HepG2 (cell line): ENCODE results near the gene EVL. TPM values are rescaled to one million over a fixed set of nuclear protein-coding genes. Genes with fewer than 3 reads are reported as not detected.

Source experiments
- ATAC-seq: fragments of 200-7000 bp; cut with Tn5 transposase; 3 replicates; pipeline ENCODE4 v1.9.1; 2020; ENCODE audit warnings: mild to moderate bottlenecking, moderate library complexity
- BruUV-seq: library from RNA; stranded (reverse); fragments of 400-500 nt; replicated peaks from 2 replicates; lab custom pipeline; 2021; lab: Mats Ljungman, UMichigan
- CTCF ChIA-PET: fragments of 300-600 bp; formaldehyde crosslinking; extraction: SDS; loops from one replicate; lab custom pipeline; 2021; ENCODE audit warnings: low total read pairs, inconsistent platforms, low intra/inter-chr PET ratio; lab: Yijun Ruan, JAX
- POLR2A ChIA-PET: fragments of 350-600 bp; sonication (Branson Sonifier 250); formaldehyde crosslinking; loops from one replicate; lab custom pipeline; 2020; ENCODE audit warnings: antibody characterized with exemption, inconsistent platforms; lab: Yijun Ruan, JAX
- DNase-seq: peaks from one replicate; pipeline ENCODE4 v3.0.0-alpha.2; 2015; ENCODE audit warnings: low spot score
- FAIRE-seq: peaks from 3 replicates; lab custom pipeline; 2011; peaks lifted over from hg19 to GRCh38; lab: Jason Lieb, UNC
- H2AFZ ChIP-seq: one replicate; pipeline ENCODE4 v1.6.1; 2011; ENCODE audit warnings: low read length, inconsistent platforms
- H3K27ac ChIP-seq: fragments of 300-600 bp; 3 replicates; pipeline ENCODE4 v1.8.0; 2011; ENCODE audit warnings: mixed run types, mild to moderate bottlenecking, mixed read lengths, low read length, inconsistent platforms; ENCODE audit not compliant: insufficient read depth; ENCODE audit errors: extremely low read length
- H3K27me3 ChIP-seq, 2 experiments: fragments of 200-600 bp in 1 of 2; 2 replicates in 1 of 2; 3 replicates in 1 of 2; pipeline versions ENCODE4 v1.6.0 to v1.8.0; 2011; ENCODE audit warnings: low read length in 2 of 2, mild to moderate bottlenecking in 2 of 2, moderate library complexity in 2 of 2, inconsistent platforms in 1 of 2; ENCODE audit not compliant: insufficient read depth in 2 of 2, control insufficient read depth in 1 of 2
- H3K36me3 ChIP-seq, 2 experiments: fragments of 200-600 bp in 1 of 2; replicated peaks in 1 of 2; 2 replicates in 1 of 2; 3 replicates in 1 of 2; pipeline versions ENCODE4 v1.5.1 to v1.8.0; 2011; ENCODE audit warnings: low read length in 2 of 2, inconsistent platforms in 1 of 2; ENCODE audit not compliant: insufficient read depth in 2 of 2, control insufficient read depth in 1 of 2
- H3K4me1 ChIP-seq: 2 replicates; pipeline ENCODE4 v1.5.1; 2012; ENCODE audit warnings: low read length, inconsistent platforms; ENCODE audit not compliant: insufficient read depth
- H3K4me2 ChIP-seq: 2 replicates; pipeline ENCODE4 v1.6.0; 2011; ENCODE audit warnings: low read depth, low read length, inconsistent platforms
- H3K4me3 ChIP-seq, 3 experiments: fragments of 200-600 bp in 1 of 3; sonication (generic), shearing (Covaris generic) in 1 of 3; replicated peaks in 1 of 3; 2 replicates each; pipeline ENCODE4 v1.5.1; 2011 to 2016; ENCODE audit warnings: low read length in 3 of 3, inconsistent platforms in 2 of 3, low read depth in 2 of 3, mild to moderate bottlenecking in 2 of 3, control low read depth in 1 of 3, mixed read lengths in 1 of 3; ENCODE audit not compliant: insufficient read depth in 1 of 3
- H3K79me2 ChIP-seq: one replicate; pipeline ENCODE4 v1.6.1; 2011; ENCODE audit warnings: low read length, inconsistent platforms; ENCODE audit not compliant: insufficient read depth
- H3K9ac ChIP-seq: 2 replicates; pipeline ENCODE4 v1.6.0; 2011; ENCODE audit warnings: mild to moderate bottlenecking, low read depth, low read length, inconsistent platforms; ENCODE audit not compliant: insufficient read depth
- H3K9me3 ChIP-seq: 2 replicates; pipeline ENCODE4 v1.5.1; 2012; ENCODE audit warnings: mild to moderate bottlenecking, low read length
- H4K20me1 ChIP-seq: 2 replicates; pipeline ENCODE4 v1.6.0; 2011; ENCODE audit warnings: inconsistent platforms, mild to moderate bottlenecking, low read length, moderate library complexity; ENCODE audit not compliant: insufficient read depth
- ARNT ChIP-seq: fragments of 450-650 bp; IDR thresholded peaks from 2 replicates; pipeline ENCODE4 v1.6.1; 2017
- DR1 ChIP-seq: sonication (generic); formaldehyde crosslinking; IDR thresholded peaks from 2 replicates; pipeline ENCODE4 v1.8.0; 2021; ENCODE audit warnings: mild to moderate bottlenecking, missing genetic modification reagents, inconsistent platforms
- FOXA1 ChIP-seq, 2 experiments: fragments of 450-650 bp in 1 of 2; sonication (generic) in 1 of 2; formaldehyde crosslinking in 1 of 2; IDR thresholded peaks; 2 replicates each; pipeline versions ENCODE4 v1.4.0 to v1.6.1; 2016 to 2020; ENCODE audit warnings: missing genetic modification reagents in 1 of 2
- GATAD1 ChIP-seq: IDR thresholded peaks from 2 replicates; pipeline ENCODE4 v1.6.1; 2016; ENCODE audit warnings: missing genetic modification reagents, missing compliant biosample characterization
- GLI4 ChIP-seq: sonication (generic); formaldehyde crosslinking; IDR thresholded peaks from 2 replicates; pipeline ENCODE4 v1.5.1; 2020; ENCODE audit warnings: missing genetic modification reagents, mild to moderate bottlenecking, moderate library complexity, borderline replicate concordance
- KDM6A ChIP-seq: IDR thresholded peaks from 2 replicates; pipeline ENCODE4 v1.6.1; 2016; ENCODE audit warnings: low read depth
- NFIB ChIP-seq: sonication (generic); formaldehyde crosslinking; IDR thresholded peaks from 2 replicates; pipeline ENCODE4 v1.9.0; 2021; ENCODE audit warnings: missing genetic modification reagents, mild to moderate bottlenecking, borderline replicate concordance
- PITX1 ChIP-seq: sonication (generic); formaldehyde crosslinking; IDR thresholded peaks from 2 replicates; pipeline ENCODE4 v1.5.1; 2020; ENCODE audit warnings: mild to moderate bottlenecking, missing genetic modification reagents
- POLR2AphosphoS5 ChIP-seq: IDR thresholded peaks from 2 replicates; pipeline ENCODE4 v1.6.1; 2012; ENCODE audit warnings: low read depth, low read length
- SMAD1 ChIP-seq: sonication (generic); formaldehyde crosslinking; IDR thresholded peaks from 2 replicates; pipeline ENCODE4 v1.4.0; 2020; ENCODE audit warnings: missing genetic modification reagents, low read depth, mild to moderate bottlenecking, borderline replicate concordance
- SMAD9 ChIP-seq: sonication (generic); formaldehyde crosslinking; IDR thresholded peaks from 2 replicates; pipeline ENCODE4 v1.5.1; 2020; ENCODE audit warnings: mild to moderate bottlenecking, missing genetic modification reagents
- SP1 ChIP-seq, 2 experiments: fragments of 450-650 bp in 1 of 2; sonication (generic) in 1 of 2; formaldehyde crosslinking in 1 of 2; IDR thresholded peaks; 2 replicates each; pipeline versions ENCODE4 v1.4.0 to v1.6.1; 2016 to 2020; ENCODE audit warnings: missing genetic modification reagents in 1 of 2
- SRSF1 ChIP-seq: fragments of 200-400 bp; formaldehyde crosslinking; optimal IDR thresholded peaks from 2 replicates; pipeline ENCODE3; 2017; ENCODE audit warnings: mild to moderate bottlenecking, low read depth, low read length, moderate library complexity
- TMF1 ChIP-seq: sonication (generic); formaldehyde crosslinking; IDR thresholded peaks from 2 replicates; pipeline ENCODE4 v1.8.1; 2022; ENCODE audit warnings: low read depth, missing genetic modification reagents
- ZBTB10 ChIP-seq: sonication (generic); formaldehyde crosslinking; IDR thresholded peaks from 2 replicates; pipeline ENCODE4 v1.4.0; 2020; ENCODE audit warnings: missing genetic modification reagents, borderline replicate concordance
- ZBTB46 ChIP-seq: sonication (generic); formaldehyde crosslinking; IDR thresholded peaks from 2 replicates; pipeline ENCODE4 v1.4.0; 2020; ENCODE audit warnings: mild to moderate bottlenecking, missing genetic modification reagents, borderline replicate concordance
- ZKSCAN5 ChIP-seq: sonication (generic); formaldehyde crosslinking; IDR thresholded peaks from 2 replicates; pipeline ENCODE4 v1.5.1; 2020; ENCODE audit warnings: mild to moderate bottlenecking, missing genetic modification reagents
- ZNF235 ChIP-seq: sonication (generic); formaldehyde crosslinking; IDR thresholded peaks from 2 replicates; pipeline ENCODE4 v1.8.1; 2023; ENCODE audit warnings: mild to moderate bottlenecking, missing genetic modification reagents, borderline replicate concordance
- ZNF558 ChIP-seq: sonication (generic); formaldehyde crosslinking; IDR thresholded peaks from 2 replicates; pipeline ENCODE4 v1.9.0; 2022; ENCODE audit warnings: mild to moderate bottlenecking, missing genetic modification reagents, borderline replicate concordance
- ZNF839 ChIP-seq: sonication (generic); formaldehyde crosslinking; IDR thresholded peaks from 2 replicates; pipeline ENCODE4 v1.4.0; 2020; ENCODE audit warnings: missing genetic modification reagents, mild to moderate bottlenecking, borderline replicate concordance
- WGBS: methylation state at CpG from one replicate; pipeline ENCODE4 v1.1.6; 2017; ENCODE audit warnings: low lambda C conversion rate; 5-methylcytosine and 5-hydroxymethylcytosine counted together
- in situ Hi-C: cut with HindIII; loops from 2 replicates; pipeline ENCODE4 v1.10.0; 2017; ENCODE audit warnings: low pct_unique_long_range_greater_than_20kb; ENCODE audit not compliant: extremely low pct_ligation_motif_present
- intact Hi-C: fragments of 100-400 bp; cut with micrococcal nuclease; formaldehyde crosslinking; loops from one replicate; pipeline ENCODE4 v1.10.0; 2022; ENCODE audit not compliant: unreplicated experiment
- polyA plus RNA-seq, 8 experiments: library from polyadenylated mRNA; depleted of rRNA in 3 of 8; stranded (reverse) in 7 of 8; unstranded in 1 of 8; fragments of >200 nt; fragmentation: Illumina TruSeq in 4 of 8; extraction: Trizol in 4 of 8; gene quantifications; 2 replicates each; pipeline versions ENCODE4 v1.2.1 to v1.2.3, GENCODE V29; 2011 to 2016; ENCODE audit warnings: low read depth in 4 of 8, missing spikeins in 1 of 8, mixed read lengths in 1 of 8; ENCODE audit not compliant: insufficient read depth in 1 of 8
- total RNA-seq, 5 experiments: library from RNA; depleted of rRNA; stranded (reverse); fragments of >200 nt; fragmentation: Illumina TruSeq; extraction: Trizol; gene quantifications; 2 replicates each; pipeline ENCODE4 v1.2.3, GENCODE V29; 2016; ENCODE audit warnings: low read depth in 1 of 5

Gene EVL
- total and polyA plus RNA-seq, 2 of the 13 experiments (the other 11 are each of a cell fraction or from before 2014, with no cell fraction given) = 15.1 to 31.2 TPM

- no peak for TF ChIP-seq GATAD1 (CRISPR knock-in tag)
- TF ChIP-seq ZNF839 = no peak
- no peak for TF ChIP-seq SRSF1
- TF ChIP-seq POLR2AphosphoS5 = no peak
- TF ChIP-seq PITX1 (CRISPR knock-in tag) = no peak
Measured at GRCh38 chr14:100132161-100132902, 67.1 kb downstream of the EVL start (continued).

GRCh38 chr14:100132903-100133510 lies 67.8 kb downstream of the EVL start:
- Histone ChIP-seq H3K4me3 (no peak overlapping the region), H2AFZ (no peak overlapping the region), H3K9ac (no peak overlapping the region), H3K79me2 (no peaks in the 10 kb centered on the region), H3K27me3 (no peaks in the 10 kb centered on the region), H3K36me3 (peaks cover 6 to 10% of the 10 kb centered on the region in 2 experiments; a peak in 2 of 5 replicates), H3K4me2 (no peak overlapping the region), H3K27ac (no peak overlapping the region), H4K20me1 (no peaks in the 10 kb centered on the region), H3K9me3 (no peaks in the 10 kb centered on the region), H3K4me1 (peaks cover 31% of the 10 kb centered on the region)
- WGBS = 97% methylated on average over 5 of the region's 12 CpGs
- no TSS peak for BruUV-seq
- CTCF ChIA-PET = no interaction called here
- ATAC-seq = no peak
- intact Hi-C loops = no loop called here
- DNase-seq = no peak
- POLR2A ChIA-PET = no interaction called here
- in situ Hi-C loops = no loop called here
- no peak for FAIRE-seq
- TF ChIP-seq ZNF235 (no peak), TMF1 (CRISPR knock-in tag) (no peak), SMAD1 (CRISPR knock-in tag) (no peak), ZNF558 (no peak), DR1 (no peak), KDM6A (CRISPR knock-in tag) (no peak), GLI4 (no peak), SP1 (IDR thresholded peaks at IDR 0.05) (no peak), SP1 (CRISPR knock-in tag; IDR thresholded peaks at IDR 0.05) (no peak), ZBTB46 (no peak), NFIB (no peak), ZBTB10 (no peak), ARNT (no peak), ZKSCAN5 (CRISPR knock-in tag) (no peak), SMAD9 (CRISPR knock-in tag) (no peak), FOXA1 (IDR thresholded peaks at IDR 0.05) (no peak), FOXA1 (CRISPR knock-in tag; IDR thresholded peaks at IDR 0.05) (no peak)
